Activated CD4-positive, alpha-beta T cell treated with anti-CD3 and anti-CD28 coated beads, Interleukin-2, amount 50 U/mL, for 48 hours (primary cell): Measurements from ENCODE around the gene C11orf21.

Source experiments
- DNase-seq, 2 experiments: peaks; one replicate each; pipeline ENCODE4 v3.0.0-alpha.2; 2020

Gene C11orf21

GRCh38 chr11:2320568-2321310 is 19.0 kb upstream of the C11orf21 start:
- no peak for DNase-seq

- no peak for DNase-seq
Measured at GRCh38 chr11:2319791-2320472, 18.2 kb upstream of the C11orf21 start.

DNA sequence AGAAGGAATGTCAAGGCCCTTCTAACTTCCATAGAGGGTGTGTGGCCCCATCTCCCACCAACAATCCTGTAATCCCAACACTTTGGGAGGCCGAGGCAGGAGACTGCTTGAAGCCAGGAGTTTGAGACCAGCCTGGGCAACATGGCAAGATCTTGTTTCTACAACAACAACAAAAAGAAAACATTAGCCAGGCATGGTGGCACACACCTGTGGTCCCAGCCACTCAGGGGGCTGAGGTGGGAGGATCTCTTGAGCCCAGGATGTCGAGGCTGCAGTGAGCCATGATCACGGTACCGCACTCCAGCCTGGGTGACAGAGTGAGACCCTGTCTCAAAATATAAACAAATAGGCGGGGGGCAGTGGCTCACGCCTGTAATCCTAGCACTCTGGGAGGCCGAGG is 17.0 kb upstream of the C11orf21 start:
- no peak for DNase-seq

DNA sequence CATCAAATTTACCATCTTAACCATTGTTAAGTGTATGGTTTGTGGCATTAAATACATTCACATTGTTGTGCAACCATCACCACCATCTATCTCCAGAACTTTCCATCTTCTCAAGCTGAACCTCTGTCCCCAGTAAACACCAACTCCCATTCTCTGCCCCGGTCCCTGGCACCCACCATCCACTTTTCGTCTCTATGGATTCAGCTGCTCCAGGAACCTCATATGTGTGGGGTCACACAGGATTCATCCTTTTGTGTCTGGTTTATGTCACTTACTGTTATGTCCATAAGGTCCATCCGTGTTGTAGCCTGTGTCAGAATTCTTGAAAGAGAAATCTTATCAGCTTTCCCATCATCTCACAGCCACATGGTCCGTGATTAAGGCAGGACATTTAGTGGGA is 16.4 kb upstream of the C11orf21 start:
- no peak for DNase-seq

GRCh38 chr11:2317354-2318050 is 15.8 kb upstream of the C11orf21 start:
- no peak for DNase-seq

DNA sequence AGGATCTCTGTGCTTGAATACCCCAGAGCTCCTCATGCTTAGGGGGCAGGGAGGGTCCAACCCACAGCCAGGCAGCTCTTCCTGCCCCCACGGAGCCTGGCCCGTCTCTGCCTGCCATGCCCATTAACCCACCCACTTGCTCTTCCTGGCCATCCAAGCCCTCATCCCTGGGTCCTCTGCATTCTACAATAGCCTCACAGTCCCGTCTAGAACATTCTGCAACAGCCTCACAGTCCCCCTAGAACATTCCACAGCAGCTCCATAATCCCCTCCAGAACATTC is 15.2 kb upstream of the C11orf21 start:
- DNase-seq: no peak

GRCh38 chr11:2316169-2316962 is 14.6 kb upstream of the C11orf21 start:
- DNase-seq: no peak

DNA sequence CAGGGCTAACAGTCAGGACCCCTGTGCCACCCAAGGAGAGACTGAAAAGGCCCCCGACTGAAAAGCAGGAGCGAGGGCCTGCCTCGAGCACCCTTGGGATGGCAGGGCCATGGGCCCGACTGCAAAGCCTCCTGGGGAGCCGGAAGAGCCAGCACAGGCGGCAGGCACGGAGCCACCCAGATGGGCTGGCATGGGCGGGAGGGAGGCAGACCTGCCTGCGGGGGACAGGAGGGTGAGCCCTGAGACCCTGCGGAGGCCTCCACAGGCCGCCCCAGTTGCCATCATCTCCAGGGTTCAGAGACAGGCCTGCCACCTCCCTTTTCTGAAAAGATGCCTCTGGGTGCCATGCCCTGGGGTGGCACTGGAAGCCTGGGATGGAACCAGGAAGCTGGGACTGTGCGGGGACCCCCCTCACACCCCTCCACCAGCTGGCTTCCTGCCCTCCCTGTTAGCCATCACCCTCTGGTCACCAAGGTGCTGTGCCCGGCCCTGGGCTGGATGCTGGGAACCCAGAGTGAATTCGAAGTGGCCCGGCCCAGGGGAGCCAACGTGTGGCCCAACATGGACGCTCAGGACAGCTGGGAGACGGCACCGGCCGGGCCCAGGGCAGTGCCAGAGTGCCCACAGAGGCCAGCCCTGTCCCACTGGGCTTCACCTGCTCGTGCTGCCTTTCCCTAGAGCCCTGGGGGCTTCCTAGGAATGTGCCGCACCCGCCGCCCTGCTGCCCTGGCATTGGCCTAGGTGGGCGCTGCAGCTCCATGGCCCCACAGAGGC is 13.9 kb upstream of the C11orf21 start:
- no peak for DNase-seq

- DNase-seq: no peak
Measured at GRCh38 chr11:2314525-2315394, 13.0 kb upstream of the C11orf21 start.

GRCh38 chr11:2314136-2314524 is 12.4 kb upstream of the C11orf21 start:
- no peak for DNase-seq

- DNase-seq: no peak
Measured at GRCh38 chr11:2313051-2313951, 11.6 kb upstream of the C11orf21 start.

- DNase-seq: no peak
Measured at GRCh38 chr11:2312232-2313042, 10.7 kb upstream of the C11orf21 start.

- no peak for DNase-seq
Measured at GRCh38 chr11:2311353-2312133, 9.8 kb upstream of the C11orf21 start.

DNA sequence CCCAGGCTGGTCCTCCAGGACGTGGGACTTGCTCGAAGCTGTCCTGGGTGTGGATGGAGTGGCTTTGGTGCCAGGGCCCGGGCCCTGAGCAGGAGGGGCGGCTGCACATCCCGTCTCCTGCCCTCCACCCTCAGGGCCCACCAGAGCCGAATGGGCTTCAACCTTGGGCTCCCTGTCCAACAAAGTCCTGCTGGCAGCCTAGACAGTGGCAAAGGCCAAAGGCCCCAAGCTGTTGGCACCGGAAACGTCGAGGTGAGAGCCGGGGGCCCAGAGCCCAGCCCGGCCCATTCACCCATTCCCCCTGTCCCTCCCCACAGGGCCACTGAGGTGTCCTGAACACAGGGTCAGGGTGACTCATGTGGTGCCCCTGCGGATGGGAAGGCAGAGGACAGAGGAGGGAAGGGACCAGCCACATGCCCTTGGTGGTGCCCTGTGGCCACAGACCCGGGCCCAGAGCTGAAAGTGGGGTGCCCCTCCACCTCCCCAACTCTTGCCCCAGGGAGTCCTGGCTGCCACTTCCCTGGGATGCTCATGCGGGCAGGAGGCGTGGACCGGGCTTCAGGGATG is 9.2 kb upstream of the C11orf21 start:
- no peak for DNase-seq

DNA sequence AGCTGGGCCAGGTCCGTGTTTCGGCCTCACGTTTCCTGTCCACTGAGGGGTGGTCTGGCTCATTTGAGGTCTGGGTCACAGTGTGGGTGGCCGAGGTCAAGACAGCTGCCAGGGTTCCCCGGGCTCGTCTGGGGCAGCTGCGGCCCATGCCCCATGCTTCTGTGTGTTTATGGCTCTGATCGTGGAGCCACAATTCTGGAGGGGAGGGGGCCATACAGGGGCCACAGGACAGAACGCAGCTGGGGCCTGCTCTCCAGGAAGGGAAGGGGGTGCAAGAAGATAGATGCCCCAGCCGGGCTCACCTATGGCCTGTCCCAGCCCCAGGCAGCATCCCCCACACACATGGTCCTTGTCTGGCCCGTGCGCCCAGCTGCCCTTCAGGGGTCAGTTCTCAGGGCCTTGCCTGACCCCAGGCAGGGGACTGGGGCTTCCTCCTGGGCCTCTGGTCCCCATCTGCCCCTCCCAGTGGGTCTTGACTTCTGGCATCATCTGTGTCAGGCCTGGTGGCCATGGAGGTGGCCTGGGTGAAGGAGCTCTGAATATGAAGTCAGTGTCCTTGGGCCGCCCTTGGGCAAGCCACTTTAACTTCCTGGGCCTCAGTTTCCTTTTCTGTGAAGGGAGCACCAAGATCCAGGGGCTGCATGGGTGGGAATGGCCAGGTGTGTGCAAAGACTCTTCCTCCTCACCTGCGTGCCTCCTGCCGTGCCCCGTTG is 8.5 kb upstream of the C11orf21 start:
- no peak for DNase-seq

DNA sequence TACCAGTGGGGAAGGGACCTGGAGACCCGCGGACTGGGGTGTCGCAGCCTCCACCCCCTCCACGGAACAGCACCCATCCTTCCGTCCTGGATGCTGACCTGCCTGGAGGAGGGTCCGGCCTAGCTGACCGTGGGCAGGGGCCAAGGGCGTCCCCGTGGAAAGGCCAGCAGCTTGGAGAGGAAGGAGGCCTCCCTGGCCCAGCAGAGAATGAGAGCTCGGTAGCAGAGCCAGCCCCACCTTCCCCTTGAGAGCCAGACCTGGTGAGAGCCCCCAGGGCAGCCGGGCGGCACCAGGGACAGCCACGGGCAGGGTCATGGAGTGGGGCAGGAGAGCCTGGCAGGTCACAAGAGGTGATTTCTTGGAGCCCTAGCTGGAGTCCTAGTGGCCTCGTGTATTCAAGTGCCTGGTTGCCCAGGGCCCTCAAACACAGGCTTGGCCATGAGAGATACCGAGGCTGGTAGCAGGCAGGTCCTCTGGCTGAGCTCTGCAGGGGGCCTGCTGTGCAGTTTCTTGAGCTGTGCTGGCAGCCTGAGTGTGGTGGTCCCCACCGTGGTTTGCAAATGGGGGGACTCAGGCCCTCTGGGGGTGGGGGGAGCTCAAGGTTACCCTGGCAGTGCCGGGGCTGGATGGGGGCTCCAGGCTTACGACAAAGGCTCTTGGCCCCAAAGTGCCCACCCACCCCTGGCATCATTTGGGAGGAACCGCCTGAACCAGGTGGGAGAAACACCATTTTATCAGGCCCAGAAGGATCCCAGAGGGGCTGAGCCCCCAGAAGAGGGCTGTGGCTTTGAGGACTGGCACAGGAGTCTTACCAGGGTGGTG is 7.7 kb upstream of the C11orf21 start:
- no peak for DNase-seq

GRCh38 chr11:2308713-2309112 is 7.0 kb upstream of the C11orf21 start:
- DNase-seq: no peak
